GM12801 (cell line): ENCODE measurements around the gene SLC12A8.

ENCODE experiments used
- TF ChIP-seq, protein P1 (sequence below): IDR thresholded peaks from one replicate; pipeline ENCODE4 v1.5.1; 2011; ENCODE audit warnings: control low read depth; ENCODE audit not compliant: insufficient read length; ENCODE audit errors: extremely low read depth

Gene SLC12A8

DNA sequence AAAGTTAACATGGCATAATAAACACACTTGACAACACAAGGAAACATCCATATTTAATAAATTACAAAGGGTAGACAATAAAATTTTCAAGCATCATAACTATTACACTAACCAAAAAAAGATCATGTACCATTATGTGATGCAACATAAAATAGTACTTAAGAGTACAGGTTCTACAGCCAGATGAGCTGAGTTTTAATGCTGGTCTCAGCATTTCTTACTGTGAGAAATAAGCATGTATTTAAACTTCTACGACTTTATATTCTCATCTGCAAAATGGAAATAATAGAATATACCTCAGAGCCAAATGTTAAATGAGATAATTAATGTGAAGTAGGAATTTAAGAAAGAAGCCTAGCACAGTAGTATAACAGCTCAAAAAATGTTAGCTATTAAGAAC, 33.7 kb upstream of the SLC12A8 start:
- TF ChIP-seq, protein P1, sequence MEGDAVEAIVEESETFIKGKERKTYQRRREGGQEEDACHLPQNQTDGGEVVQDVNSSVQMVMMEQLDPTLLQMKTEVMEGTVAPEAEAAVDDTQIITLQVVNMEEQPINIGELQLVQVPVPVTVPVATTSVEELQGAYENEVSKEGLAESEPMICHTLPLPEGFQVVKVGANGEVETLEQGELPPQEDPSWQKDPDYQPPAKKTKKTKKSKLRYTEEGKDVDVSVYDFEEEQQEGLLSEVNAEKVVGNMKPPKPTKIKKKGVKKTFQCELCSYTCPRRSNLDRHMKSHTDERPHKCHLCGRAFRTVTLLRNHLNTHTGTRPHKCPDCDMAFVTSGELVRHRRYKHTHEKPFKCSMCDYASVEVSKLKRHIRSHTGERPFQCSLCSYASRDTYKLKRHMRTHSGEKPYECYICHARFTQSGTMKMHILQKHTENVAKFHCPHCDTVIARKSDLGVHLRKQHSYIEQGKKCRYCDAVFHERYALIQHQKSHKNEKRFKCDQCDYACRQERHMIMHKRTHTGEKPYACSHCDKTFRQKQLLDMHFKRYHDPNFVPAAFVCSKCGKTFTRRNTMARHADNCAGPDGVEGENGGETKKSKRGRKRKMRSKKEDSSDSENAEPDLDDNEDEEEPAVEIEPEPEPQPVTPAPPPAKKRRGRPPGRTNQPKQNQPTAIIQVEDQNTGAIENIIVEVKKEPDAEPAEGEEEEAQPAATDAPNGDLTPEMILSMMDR: no peak

DNA sequence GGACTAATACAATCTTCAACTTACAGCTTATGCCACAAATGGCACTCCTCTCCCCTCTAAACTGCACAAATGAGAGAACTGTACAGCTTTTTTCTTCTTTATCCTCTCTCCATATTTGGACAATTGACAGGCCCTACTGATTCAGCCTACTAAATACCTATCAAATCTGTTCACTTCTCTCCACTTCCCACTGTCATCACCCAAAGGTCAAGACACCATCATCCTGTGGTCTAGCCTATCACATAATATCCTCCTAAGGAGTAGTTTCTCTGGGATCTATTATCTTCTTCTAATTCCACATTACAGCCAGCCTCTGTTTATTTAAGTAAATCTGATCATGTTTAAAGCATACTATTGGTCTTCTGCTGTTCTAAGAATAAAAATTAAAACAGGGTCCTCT, 33.0 kb upstream of the SLC12A8 start:
- TF ChIP-seq, protein P1: no peak

DNA sequence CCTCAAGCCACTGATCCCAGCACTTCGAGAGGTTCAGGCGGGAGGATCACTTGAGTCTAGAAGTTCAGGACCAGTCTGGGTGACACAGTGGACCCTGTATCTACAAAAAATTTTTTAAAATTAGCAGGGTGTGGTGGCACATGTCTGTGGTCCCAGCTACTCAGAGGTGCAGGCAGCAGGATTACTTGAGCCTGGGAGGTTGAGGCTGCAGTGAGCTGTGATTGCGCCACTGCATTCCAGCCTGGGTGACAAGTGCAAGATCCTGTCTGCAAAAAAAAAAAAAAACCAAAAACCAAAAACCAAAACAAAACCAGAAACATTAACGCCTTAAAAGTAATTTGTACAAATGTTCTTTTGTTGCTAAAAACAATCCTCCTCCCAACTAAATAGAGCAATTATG, 27.9 kb upstream of the SLC12A8 start:
- TF ChIP-seq, protein P1: no peak

GRCh38 chr3:125239266-125239665, 26.7 kb upstream of the SLC12A8 start:
- TF ChIP-seq, protein P1: no peak

DNA sequence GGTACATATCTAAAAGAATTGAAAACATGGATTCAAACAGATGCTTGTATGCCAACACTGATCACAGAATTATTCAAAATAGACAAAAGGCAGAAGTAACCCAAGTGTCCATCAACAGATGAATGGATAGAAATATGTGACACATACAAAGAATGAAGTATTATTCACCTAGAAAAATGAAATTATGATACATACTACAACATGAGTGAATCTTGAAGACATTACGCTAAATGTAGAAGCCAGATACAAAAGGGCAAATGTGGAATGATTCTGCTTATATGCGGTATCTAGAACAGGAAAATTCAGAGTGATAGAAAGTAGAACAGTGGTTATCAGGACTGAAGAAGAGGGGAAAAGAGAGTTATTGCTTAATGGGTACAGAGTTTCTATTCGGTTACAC, 26.2 kb upstream of the SLC12A8 start:
- TF ChIP-seq, protein P1: no peak

GRCh38 chr3:125236331-125236903, 23.9 kb upstream of the SLC12A8 start:
- TF ChIP-seq, protein P1: no peak

- TF ChIP-seq, protein P1: no peak
Measured at GRCh38 chr3:125234831-125235230, 22.3 kb upstream of the SLC12A8 start.
